PC-3 (cell line): ENCODE results near the gene ALDH3A2. TPM values are rescaled to one million over a fixed set of nuclear protein-coding genes. Genes with fewer than 3 reads are reported as not detected.

ENCODE experiments used
- ATAC-seq: fragments of 200-7000 bp; cut with Tn5 transposase; 2 replicates; pipeline ENCODE4 v1.9.1; 2020; ENCODE audit warnings: mild to moderate bottlenecking, moderate library complexity
- BruUV-seq: library from RNA; stranded (reverse); fragments of 400-500 nt; replicated peaks from 2 replicates; lab custom pipeline; 2021; lab: Mats Ljungman, UMichigan
- CTCF ChIA-PET: fragments of 300-600 bp; sonication (Branson Sonifier 250); formaldehyde crosslinking; loops from one replicate; lab custom pipeline; 2022; ENCODE audit warnings: antibody characterized with exemption; lab: Charles Lee
- POLR2A ChIA-PET: fragments of 300-600 bp; sonication (Branson Sonifier 250); formaldehyde crosslinking; loops from one replicate; lab custom pipeline; 2022; ENCODE audit warnings: antibody characterized with exemption; ENCODE audit not compliant: unreplicated experiment; lab: Charles Lee
- DNase-seq: peaks from one replicate; pipeline ENCODE4 v3.0.0-alpha.2; 2015
- H2AFZ ChIP-seq: fragments of 300-600 bp; sonication (generic); 2 replicates; pipeline ENCODE4 v1.6.0; 2016; ENCODE audit warnings: antibody characterized with exemption, low read length
- H3F3A ChIP-seq: fragments of 300-600 bp; sonication (generic); one replicate; pipeline ENCODE4 v1.6.0; 2017; ENCODE audit warnings: antibody characterized with exemption, low read length, control low read depth, mild to moderate bottlenecking; ENCODE audit not compliant: unreplicated experiment
- H3K27ac ChIP-seq: fragments of 300-600 bp; sonication (generic); 2 replicates; pipeline ENCODE4 v1.5.1; 2016; ENCODE audit warnings: mild to moderate bottlenecking, low read length
- H3K27me3 ChIP-seq: fragments of 300-600 bp; sonication (generic); 2 replicates; pipeline ENCODE4 v1.6.1; 2016; ENCODE audit warnings: low read length, mixed read lengths
- H3K36me3 ChIP-seq: fragments of 300-600 bp; sonication (generic); 2 replicates; pipeline ENCODE4 v1.6.1; 2016; ENCODE audit warnings: low read depth, mixed run types, low read length, mixed read lengths
- H3K4me1 ChIP-seq: fragments of 300-600 bp; sonication (generic); 2 replicates; pipeline ENCODE4 v1.5.1; 2016; ENCODE audit warnings: low read length; ENCODE audit not compliant: insufficient read depth
- H3K4me2 ChIP-seq: fragments of 300-600 bp; sonication (generic); 2 replicates; pipeline ENCODE4 v1.6.0; 2016; ENCODE audit warnings: low read length
- H3K4me3 ChIP-seq: fragments of 300-600 bp; sonication (generic); 2 replicates; pipeline ENCODE4 v1.5.1; 2016; ENCODE audit warnings: mild to moderate bottlenecking, low read length, mixed read lengths
- H3K79me2 ChIP-seq: fragments of 300-600 bp; sonication (generic); 2 replicates; pipeline ENCODE4 v1.6.1; 2017; ENCODE audit warnings: low read length, mixed read lengths
- H3K9ac ChIP-seq: fragments of 300-600 bp; sonication (generic); 2 replicates; pipeline ENCODE4 v1.6.0; 2016; ENCODE audit warnings: mild to moderate bottlenecking, low read length
- H3K9me2 ChIP-seq: fragments of 300-600 bp; sonication (generic); replicated peaks from 2 replicates; pipeline ENCODE4 v1.6.1; 2016; ENCODE audit warnings: mixed run types, low read length, mixed read lengths
- H3K9me3 ChIP-seq: fragments of 300-600 bp; sonication (generic); 2 replicates; pipeline ENCODE4 v1.6.1; 2016; ENCODE audit warnings: low read length, mixed read lengths
- H4K20me1 ChIP-seq: fragments of 300-600 bp; sonication (generic); 2 replicates; pipeline ENCODE4 v1.6.1; 2016; ENCODE audit warnings: low read length, mixed read lengths
- EZH2 ChIP-seq: fragments of 300-600 bp; sonication (generic); IDR thresholded peaks from one replicate; pipeline ENCODE4 v1.6.1; 2017; ENCODE audit warnings: antibody characterized with exemption, mild to moderate bottlenecking, low read length; ENCODE audit not compliant: unreplicated experiment
- EZH2phosphoT487 ChIP-seq: fragments of 300-600 bp; sonication (generic); IDR thresholded peaks from 2 replicates; pipeline ENCODE4 v1.6.1; 2018; ENCODE audit warnings: mild to moderate bottlenecking, antibody characterized with exemption, low read length, borderline replicate concordance
- intact Hi-C: fragments of 100-400 bp; cut with micrococcal nuclease; formaldehyde crosslinking; loops from 2 replicates; pipeline ENCODE4 v1.9.0; 2023
- total RNA-seq: library from RNA; depleted of rRNA; stranded (reverse); fragments of >200 nt; gene quantifications from 2 replicates; pipeline ENCODE4 v1.2.3, GENCODE V29; 2014
- TF ChIP-seq, protein P1 (sequence below): fragments of 300-600 bp; sonication (generic); conservative IDR thresholded peaks from 2 replicates; pipeline ENCODE4 v1.5.1; 2017; ENCODE audit warnings: antibody characterized with exemption, low read depth, mild to moderate bottlenecking, low read length

Gene ALDH3A2
- total RNA-seq, 1 experiment from 2014 or later: 125 TPM

- DNase-seq: peak; percentile 53
- Histone ChIP-seq H2AFZ (no peak overlapping the region), H3K9me3 (no peaks in the 10 kb centered on the region), H3K27me3 (no peaks in the 10 kb centered on the region), H3F3A (no peaks in the 10 kb centered on the region), H4K20me1 (no peaks in the 10 kb centered on the region), H3K9ac (no peak overlapping the region), H3K36me3 (no peaks in the 10 kb centered on the region), H3K4me2 (peak overlapping the region; percentile 45), H3K27ac (no peak overlapping the region), H3K4me1 (peaks cover 27% of the 10 kb centered on the region), H3K4me3 (no peak overlapping the region), H3K79me2 (no peaks in the 10 kb centered on the region), H3K9me2 (no peaks in the 10 kb centered on the region)
- BruUV-seq: no TSS peak
- CTCF ChIA-PET: no interaction called here
- ATAC-seq: no peak
- TF ChIP-seq EZH2: no peak
- TF ChIP-seq EZH2phosphoT487: no peak
- TF ChIP-seq, protein P1, sequence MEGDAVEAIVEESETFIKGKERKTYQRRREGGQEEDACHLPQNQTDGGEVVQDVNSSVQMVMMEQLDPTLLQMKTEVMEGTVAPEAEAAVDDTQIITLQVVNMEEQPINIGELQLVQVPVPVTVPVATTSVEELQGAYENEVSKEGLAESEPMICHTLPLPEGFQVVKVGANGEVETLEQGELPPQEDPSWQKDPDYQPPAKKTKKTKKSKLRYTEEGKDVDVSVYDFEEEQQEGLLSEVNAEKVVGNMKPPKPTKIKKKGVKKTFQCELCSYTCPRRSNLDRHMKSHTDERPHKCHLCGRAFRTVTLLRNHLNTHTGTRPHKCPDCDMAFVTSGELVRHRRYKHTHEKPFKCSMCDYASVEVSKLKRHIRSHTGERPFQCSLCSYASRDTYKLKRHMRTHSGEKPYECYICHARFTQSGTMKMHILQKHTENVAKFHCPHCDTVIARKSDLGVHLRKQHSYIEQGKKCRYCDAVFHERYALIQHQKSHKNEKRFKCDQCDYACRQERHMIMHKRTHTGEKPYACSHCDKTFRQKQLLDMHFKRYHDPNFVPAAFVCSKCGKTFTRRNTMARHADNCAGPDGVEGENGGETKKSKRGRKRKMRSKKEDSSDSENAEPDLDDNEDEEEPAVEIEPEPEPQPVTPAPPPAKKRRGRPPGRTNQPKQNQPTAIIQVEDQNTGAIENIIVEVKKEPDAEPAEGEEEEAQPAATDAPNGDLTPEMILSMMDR: peak; percentile 64
- POLR2A ChIA-PET: no interaction called here
- intact Hi-C loops: no loop called here
These were observed 70.2 kb downstream of the ALDH3A2 start for GRCh38 chr17:19718613-19719354.

DNA sequence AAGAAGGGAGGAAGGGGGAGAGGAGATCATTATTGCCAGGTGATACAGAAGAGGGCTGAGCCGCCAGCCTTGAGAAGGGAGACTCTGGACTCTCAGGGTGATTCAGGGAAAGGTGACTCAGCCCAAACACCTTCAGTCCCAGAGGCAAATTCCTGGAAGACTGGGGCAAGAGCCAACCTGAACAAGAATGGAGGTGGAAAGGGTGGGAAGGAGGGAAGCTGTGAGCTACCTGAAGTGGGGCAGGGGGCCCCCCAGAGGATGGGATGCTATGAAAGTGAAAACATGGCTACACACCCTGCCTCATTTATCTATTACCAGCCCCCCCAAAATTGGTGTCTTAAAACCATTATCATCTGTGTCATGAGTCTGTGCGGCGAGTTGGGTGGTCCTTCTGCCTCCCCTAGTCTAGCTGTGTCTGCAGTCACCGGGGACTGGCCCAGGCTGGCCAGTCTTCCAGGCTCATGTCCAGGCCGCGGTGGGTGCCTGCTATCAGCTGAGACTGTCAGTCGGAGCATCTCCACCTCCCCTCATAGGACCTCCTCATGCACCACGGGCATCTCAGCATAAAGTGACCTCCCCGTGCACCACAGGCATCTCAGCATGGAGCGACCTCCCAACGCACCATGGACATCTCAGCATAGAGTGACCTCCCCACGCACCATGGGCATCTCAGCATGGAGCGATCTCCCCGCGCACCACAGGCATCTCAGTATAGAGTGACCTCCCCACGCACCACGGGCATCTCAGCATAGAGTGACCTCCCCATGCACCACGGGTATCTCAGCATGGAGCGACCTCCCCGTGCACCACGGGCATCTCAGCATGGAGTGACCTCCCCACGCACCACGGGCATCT is 71.0 kb downstream of the ALDH3A2 start:
- Histone ChIP-seq H2AFZ (no peak overlapping the region), H3K9me3 (no peaks in the 10 kb centered on the region), H4K20me1 (no peaks in the 10 kb centered on the region), H3K36me3 (no peaks in the 10 kb centered on the region), H3K9ac (no peak overlapping the region), H3F3A (no peaks in the 10 kb centered on the region), H3K4me1 (peaks cover 32% of the 10 kb centered on the region), H3K27ac (no peak overlapping the region), H3K4me3 (no peak overlapping the region), H3K4me2 (peak overlapping the region; percentile 45), H3K9me2 (no peaks in the 10 kb centered on the region), H3K79me2 (no peaks in the 10 kb centered on the region), H3K27me3 (no peaks in the 10 kb centered on the region)
- peak; percentile 91 for DNase-seq
- peak; percentile 86 for ATAC-seq
- CTCF ChIA-PET: no interaction called here
- POLR2A ChIA-PET: no interaction called here
- BruUV-seq: no TSS peak
- intact Hi-C loops: no loop called here
- TF ChIP-seq EZH2phosphoT487 (no peak), EZH2 (no peak)
- TF ChIP-seq, protein P1: no peak

- H3K36me3 ChIP-seq: no peaks in the 10 kb centered on the region
- ChIA-PET POLR2A (no interaction called here), CTCF (no interaction called here)
- DNase-seq (no peak), ATAC-seq (no peak)
- no peaks in the 10 kb centered on the region for H3K79me2 ChIP-seq
- no peak for TF ChIP-seq EZH2
- TF ChIP-seq EZH2phosphoT487: no peak
- TF ChIP-seq, protein P1: no peak
- no peaks in the 10 kb centered on the region for H3K9me2 ChIP-seq
- H3K27me3 ChIP-seq: no peaks in the 10 kb centered on the region
- no peak overlapping the region for H3K27ac ChIP-seq
- no TSS peak for BruUV-seq
- no peak overlapping the region for H2AFZ ChIP-seq
- intact Hi-C loops: no loop called here
- no peak overlapping the region for H3K4me2 ChIP-seq
- peaks cover 32% of the 10 kb centered on the region for H3K4me1 ChIP-seq
- no peaks in the 10 kb centered on the region for H4K20me1 ChIP-seq
- H3K4me3 ChIP-seq: no peak overlapping the region
- no peaks in the 10 kb centered on the region for H3K9me3 ChIP-seq
- H3F3A ChIP-seq: no peaks in the 10 kb centered on the region
- no peak overlapping the region for H3K9ac ChIP-seq
These were observed 71.6 kb downstream of the ALDH3A2 start for GRCh38 chr17:19720210-19720475.
